Stimulated activated effector memory CD8-positive, alpha-beta T cell treated with anti-CD3 and anti-CD28 coated beads, Interleukin-12 subunit alpha, Interleukin-12 subunit beta, amount 100 ng/mL, for 72 hours (primary cell): ENCODE results near the gene WBP2.
A peak's percentile ranks its signal among the peaks of the same experiment; 100 is the strongest.

Experiments
- ATAC-seq: fragments of 150-1000 bp; cut with Tn5 transposase; 2 replicates; pipeline ENCODE4 v1.10.0; 2021
- DNase-seq, 2 donors: peaks; one replicate each; pipeline ENCODE4 v3.0.0; 2021 to 2022; ENCODE audit warnings: low spot score in 2 of 2
- H3K27ac Mint-ChIP-seq: one replicate; pipeline ENCODE4 v1.8.0; 2022; ENCODE audit warnings: mild to moderate bottlenecking, mixed read lengths
- H3K36me3 Mint-ChIP-seq: one replicate; pipeline ENCODE4 v1.8.0; 2022; ENCODE audit warnings: mild to moderate bottlenecking, mixed read lengths
- H3K4me1 Mint-ChIP-seq: one replicate; pipeline ENCODE4 v1.8.0; 2022; ENCODE audit warnings: mixed read lengths
- H3K4me3 Mint-ChIP-seq: one replicate; pipeline ENCODE4 v1.8.0; 2022; ENCODE audit warnings: mild to moderate bottlenecking, mixed read lengths
- H3K9me3 Mint-ChIP-seq: one replicate; pipeline ENCODE4 v1.8.0; 2022; ENCODE audit warnings: mixed read lengths

Gene WBP2

GRCh38 chr17:75855310-75856061 is at the start of gene WBP2:
WBP2 (minus strand) TSS chr17:75855335; CDS start chr17:75855297, 38 bp downstream.
- H3K27ac Mint-ChIP-seq = no peak within 1 kb of the TSS
- DNase-seq = peak; percentile 81 to 95
- H3K4me1 Mint-ChIP-seq = peaks cover 27% of the 10 kb centered on the region
- ATAC-seq = peak; percentile 93
- no peak within 1 kb of the TSS for H3K4me3 Mint-ChIP-seq
- H3K36me3 Mint-ChIP-seq = peaks cover 30% of the 10 kb centered on the region
- no peaks in the 10 kb centered on the region for H3K9me3 Mint-ChIP-seq

DNA sequence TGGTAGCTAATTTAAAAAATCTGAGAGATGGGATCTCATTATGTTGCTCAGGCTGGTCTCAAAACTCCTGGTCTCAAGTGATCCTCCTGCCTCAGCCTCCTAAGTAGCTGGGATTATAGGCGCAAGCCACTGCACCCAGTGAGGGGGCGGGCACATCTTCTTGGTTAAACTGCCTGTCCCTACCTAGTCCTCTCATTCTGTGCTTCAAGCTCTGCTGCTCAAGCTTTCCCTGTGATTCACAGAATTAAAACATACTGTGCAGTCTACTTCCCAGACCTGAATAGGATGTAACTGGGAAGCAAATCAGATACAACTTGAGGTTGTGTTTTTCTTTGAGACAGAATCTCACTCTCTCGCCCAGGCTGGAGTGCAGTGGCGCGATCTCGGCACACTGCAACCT is 47.3 kb upstream of the WBP2 start:
- H3K36me3 Mint-ChIP-seq = peaks cover 50% of the 10 kb centered on the region
- DNase-seq = no peak
- ATAC-seq = no peak
- H3K4me1 Mint-ChIP-seq = peaks cover 9% of the 10 kb centered on the region
- no peak overlapping the region for H3K4me3 Mint-ChIP-seq
- H3K27ac Mint-ChIP-seq = no peak overlapping the region
- H3K9me3 Mint-ChIP-seq = no peaks in the 10 kb centered on the region

DNA sequence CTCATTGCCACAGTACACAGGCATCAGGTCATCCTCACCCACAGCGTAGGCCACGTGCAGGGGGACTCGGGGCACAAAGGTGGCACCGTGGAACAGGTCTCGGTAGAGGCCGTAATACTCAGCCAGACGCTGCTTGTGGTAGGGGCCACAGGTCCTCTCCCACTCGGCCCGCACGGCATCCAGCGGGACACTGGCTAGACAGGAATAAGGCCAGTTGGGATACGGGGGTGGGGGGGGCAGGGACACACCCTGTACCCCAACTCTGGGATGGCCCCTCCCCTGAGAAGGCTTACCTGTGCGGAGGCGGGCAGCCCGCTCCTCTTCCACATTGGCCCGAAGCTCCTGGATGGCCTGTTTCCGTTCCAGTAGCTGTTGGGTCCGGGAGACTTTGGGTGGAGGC is 46.6 kb upstream of the WBP2 start:
- no peak for DNase-seq
- no peak overlapping the region for H3K4me3 Mint-ChIP-seq
- H3K9me3 Mint-ChIP-seq = no peaks in the 10 kb centered on the region
- no peak overlapping the region for H3K27ac Mint-ChIP-seq
- ATAC-seq = no peak
- H3K36me3 Mint-ChIP-seq = peaks cover 54% of the 10 kb centered on the region
- peaks cover 11% of the 10 kb centered on the region for H3K4me1 Mint-ChIP-seq

DNA sequence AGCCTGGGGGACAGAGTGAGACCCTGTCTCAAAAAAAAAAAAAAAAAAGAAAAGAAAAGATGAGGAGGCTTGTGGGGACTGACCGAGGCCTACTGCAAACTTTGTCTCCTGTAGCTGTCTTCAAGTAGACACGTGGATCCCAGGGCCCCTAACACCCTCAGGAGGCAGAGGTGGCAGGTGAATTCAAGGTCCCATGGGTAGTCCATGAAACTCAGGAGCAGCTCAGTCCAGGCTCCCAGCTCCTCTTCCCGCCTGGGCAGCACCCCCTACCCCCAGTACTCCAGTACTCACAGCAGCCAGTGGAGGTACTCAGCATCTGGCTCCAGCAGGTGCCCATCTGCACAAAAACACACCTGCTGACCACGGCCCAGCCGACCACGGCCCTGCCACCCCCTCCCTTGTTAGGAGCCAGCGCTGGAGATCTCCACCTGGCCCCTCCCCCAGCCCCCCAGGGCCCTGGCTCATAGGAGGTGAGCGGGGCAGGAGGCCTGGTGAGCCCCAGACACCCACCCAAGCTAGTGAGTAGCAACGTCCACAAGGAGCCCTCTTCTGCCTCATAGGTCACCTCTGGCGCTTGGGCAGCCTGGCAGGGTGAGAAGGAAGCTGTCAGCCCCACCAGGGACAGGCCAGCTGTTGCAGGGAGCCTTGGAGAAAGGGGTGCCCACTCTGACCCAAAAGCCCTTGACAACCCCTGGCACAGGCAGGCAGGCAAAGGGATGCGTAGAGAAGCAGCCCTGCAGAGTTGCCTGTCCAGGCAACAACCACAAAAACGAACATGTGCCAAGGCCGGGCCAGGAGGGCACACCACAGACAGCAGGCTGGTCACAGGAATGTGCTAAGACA is 45.8 kb upstream of the WBP2 start:
- Mint-ChIP-seq H3K4me1 (peaks cover 13% of the 10 kb centered on the region), H3K9me3 (no peaks in the 10 kb centered on the region), H3K27ac (no peak overlapping the region), H3K36me3 (peaks cover 56% of the 10 kb centered on the region), H3K4me3 (no peak overlapping the region)
- ATAC-seq (no peak), DNase-seq (no peak)

GRCh38 chr17:75899767-75900468 is 44.8 kb upstream of the WBP2 start:
- Mint-ChIP-seq H3K4me3 (no peak overlapping the region), H3K27ac (no peak overlapping the region), H3K36me3 (peaks cover 63% of the 10 kb centered on the region), H3K9me3 (no peaks in the 10 kb centered on the region), H3K4me1 (peaks cover 23% of the 10 kb centered on the region)
- DNase-seq (no peak), ATAC-seq (no peak)

- H3K27ac Mint-ChIP-seq = no peak overlapping the region
- peaks cover 26% of the 10 kb centered on the region for H3K4me1 Mint-ChIP-seq
- ATAC-seq (no peak), DNase-seq (no peak)
- peaks cover 63% of the 10 kb centered on the region for H3K36me3 Mint-ChIP-seq
- no peak overlapping the region for H3K4me3 Mint-ChIP-seq
- H3K9me3 Mint-ChIP-seq = no peaks in the 10 kb centered on the region
Measured at GRCh38 chr17:75899353-75899752, 44.2 kb upstream of the WBP2 start.

DNA sequence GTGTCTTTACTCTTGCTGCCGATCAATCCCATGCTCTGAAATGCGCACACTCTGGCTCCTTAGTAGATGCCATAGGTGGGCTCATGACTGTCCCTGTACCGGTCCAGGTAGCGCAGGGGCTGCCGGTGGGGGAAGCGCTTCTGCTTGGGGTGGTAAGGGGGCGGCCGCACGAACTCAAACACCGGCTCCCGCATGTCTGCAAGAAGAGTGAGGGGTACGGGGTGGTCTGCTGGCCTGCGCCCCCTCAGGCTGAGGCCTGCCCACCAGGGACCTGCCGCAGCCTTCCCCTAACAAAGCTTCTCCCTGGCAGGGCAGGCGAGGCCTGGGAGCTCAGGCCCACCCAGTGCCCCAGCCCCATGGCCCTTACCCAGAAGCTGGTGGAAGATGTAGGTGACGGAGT is 43.7 kb upstream of the WBP2 start:
- H3K4me1 Mint-ChIP-seq = peaks cover 27% of the 10 kb centered on the region
- no peaks in the 10 kb centered on the region for H3K9me3 Mint-ChIP-seq
- no peak overlapping the region for H3K27ac Mint-ChIP-seq
- ATAC-seq (no peak), DNase-seq (no peak)
- H3K4me3 Mint-ChIP-seq = no peak overlapping the region
- peaks cover 63% of the 10 kb centered on the region for H3K36me3 Mint-ChIP-seq

DNA sequence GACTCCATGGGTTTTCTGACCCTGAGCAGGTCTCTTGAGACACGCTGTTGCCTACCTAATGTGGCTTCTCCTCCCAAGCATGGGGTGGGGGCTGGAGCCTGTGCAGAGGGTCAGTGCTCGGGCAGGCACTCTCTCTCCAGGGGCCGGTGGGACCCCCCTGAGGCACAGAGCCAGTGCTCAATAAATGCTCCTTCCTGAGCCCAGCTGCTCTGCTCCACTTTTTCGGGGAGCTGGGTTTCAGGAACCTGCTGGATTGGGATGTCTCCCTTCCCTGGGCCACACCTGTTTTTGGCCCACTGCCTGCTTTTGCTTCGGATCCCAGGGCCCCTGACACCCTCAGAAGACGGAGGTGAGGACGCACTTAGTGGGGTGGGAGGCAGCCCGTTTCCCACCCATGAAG is 42.9 kb upstream of the WBP2 start:
- H3K4me1 Mint-ChIP-seq = peaks cover 29% of the 10 kb centered on the region
- peak overlapping the region; percentile 86 for H3K4me3 Mint-ChIP-seq
- H3K9me3 Mint-ChIP-seq = no peaks in the 10 kb centered on the region
- peaks cover 58% of the 10 kb centered on the region for H3K36me3 Mint-ChIP-seq
- DNase-seq (no peak), ATAC-seq (no peak)
- peak overlapping the region; percentile 70 for H3K27ac Mint-ChIP-seq

GRCh38 chr17:75897160-75898019 is 42.3 kb upstream of the WBP2 start:
- Mint-ChIP-seq H3K4me3 (peak overlapping the region; percentile 86), H3K27ac (peak overlapping the region; percentile 70), H3K9me3 (no peaks in the 10 kb centered on the region), H3K36me3 (peaks cover 56% of the 10 kb centered on the region), H3K4me1 (peaks cover 29% of the 10 kb centered on the region)
- DNase-seq (no peak), ATAC-seq (no peak)

GRCh38 chr17:75896415-75897159 is 41.5 kb upstream of the WBP2 start, which contains the start of gene TRIM65:
TRIM65 (minus strand) TSS chr17:75896951; CDS start chr17:75896937, 14 bp downstream.
- Mint-ChIP-seq H3K36me3 (peaks cover 56% of the 10 kb centered on the region), H3K9me3 (no peaks in the 10 kb centered on the region), H3K27ac (peak within 1 kb of the TSS; percentile 96), H3K4me1 (peaks cover 29% of the 10 kb centered on the region), H3K4me3 (peak within 1 kb of the TSS; percentile 86)
- peak; percentile 92 for ATAC-seq
- DNase-seq = peak; percentile 80 to 89

GRCh38 chr17:75895370-75896155 is 40.4 kb upstream of the WBP2 start:
- Mint-ChIP-seq H3K4me1 (peaks cover 29% of the 10 kb centered on the region), H3K27ac (peak overlapping the region; percentile 96), H3K36me3 (peaks cover 56% of the 10 kb centered on the region), H3K4me3 (peak overlapping the region; percentile 86), H3K9me3 (no peaks in the 10 kb centered on the region)
- DNase-seq = no peak
- no peak for ATAC-seq

- H3K27ac Mint-ChIP-seq = peak overlapping the region; percentile 96
- DNase-seq = no peak
- H3K4me1 Mint-ChIP-seq = peaks cover 29% of the 10 kb centered on the region
- peaks cover 57% of the 10 kb centered on the region for H3K36me3 Mint-ChIP-seq
- no peaks in the 10 kb centered on the region for H3K9me3 Mint-ChIP-seq
- no peak for ATAC-seq
- H3K4me3 Mint-ChIP-seq = peak overlapping the region; percentile 2
Measured at GRCh38 chr17:75894049-75894733, 39.1 kb upstream of the WBP2 start.
